PC-3 (cell line): ENCODE measurements around the gene ACOX1. TPM values are rescaled to one million over a fixed set of nuclear protein-coding genes. Genes with fewer than 3 reads are reported as not detected.
A peak's percentile ranks its signal among the peaks of the same experiment; 100 is the strongest.

Experiments used
- ATAC-seq: fragments of 200-7000 bp; cut with Tn5 transposase; 2 replicates; pipeline ENCODE4 v1.9.1; 2020; ENCODE audit warnings: mild to moderate bottlenecking, moderate library complexity
- BruUV-seq: library from RNA; stranded (reverse); fragments of 400-500 nt; replicated peaks from 2 replicates; lab custom pipeline; 2021; lab: Mats Ljungman, UMichigan
- CTCF ChIA-PET: fragments of 300-600 bp; sonication (Branson Sonifier 250); formaldehyde crosslinking; loops from one replicate; lab custom pipeline; 2022; ENCODE audit warnings: antibody characterized with exemption; lab: Charles Lee
- POLR2A ChIA-PET: fragments of 300-600 bp; sonication (Branson Sonifier 250); formaldehyde crosslinking; loops from one replicate; lab custom pipeline; 2022; ENCODE audit warnings: antibody characterized with exemption; ENCODE audit not compliant: unreplicated experiment; lab: Charles Lee
- DNase-seq: peaks from one replicate; pipeline ENCODE4 v3.0.0-alpha.2; 2015
- H2AFZ ChIP-seq: fragments of 300-600 bp; sonication (generic); 2 replicates; pipeline ENCODE4 v1.6.0; 2016; ENCODE audit warnings: antibody characterized with exemption, low read length
- H3F3A ChIP-seq: fragments of 300-600 bp; sonication (generic); one replicate; pipeline ENCODE4 v1.6.0; 2017; ENCODE audit warnings: antibody characterized with exemption, low read length, control low read depth, mild to moderate bottlenecking; ENCODE audit not compliant: unreplicated experiment
- H3K27ac ChIP-seq: fragments of 300-600 bp; sonication (generic); 2 replicates; pipeline ENCODE4 v1.5.1; 2016; ENCODE audit warnings: mild to moderate bottlenecking, low read length
- H3K27me3 ChIP-seq: fragments of 300-600 bp; sonication (generic); 2 replicates; pipeline ENCODE4 v1.6.1; 2016; ENCODE audit warnings: low read length, mixed read lengths
- H3K36me3 ChIP-seq: fragments of 300-600 bp; sonication (generic); 2 replicates; pipeline ENCODE4 v1.6.1; 2016; ENCODE audit warnings: low read depth, mixed run types, low read length, mixed read lengths
- H3K4me1 ChIP-seq: fragments of 300-600 bp; sonication (generic); 2 replicates; pipeline ENCODE4 v1.5.1; 2016; ENCODE audit warnings: low read length; ENCODE audit not compliant: insufficient read depth
- H3K4me2 ChIP-seq: fragments of 300-600 bp; sonication (generic); 2 replicates; pipeline ENCODE4 v1.6.0; 2016; ENCODE audit warnings: low read length
- H3K4me3 ChIP-seq: fragments of 300-600 bp; sonication (generic); 2 replicates; pipeline ENCODE4 v1.5.1; 2016; ENCODE audit warnings: mild to moderate bottlenecking, low read length, mixed read lengths
- H3K79me2 ChIP-seq: fragments of 300-600 bp; sonication (generic); 2 replicates; pipeline ENCODE4 v1.6.1; 2017; ENCODE audit warnings: low read length, mixed read lengths
- H3K9ac ChIP-seq: fragments of 300-600 bp; sonication (generic); 2 replicates; pipeline ENCODE4 v1.6.0; 2016; ENCODE audit warnings: mild to moderate bottlenecking, low read length
- H3K9me2 ChIP-seq: fragments of 300-600 bp; sonication (generic); replicated peaks from 2 replicates; pipeline ENCODE4 v1.6.1; 2016; ENCODE audit warnings: mixed run types, low read length, mixed read lengths
- H3K9me3 ChIP-seq: fragments of 300-600 bp; sonication (generic); 2 replicates; pipeline ENCODE4 v1.6.1; 2016; ENCODE audit warnings: low read length, mixed read lengths
- H4K20me1 ChIP-seq: fragments of 300-600 bp; sonication (generic); 2 replicates; pipeline ENCODE4 v1.6.1; 2016; ENCODE audit warnings: low read length, mixed read lengths
- EZH2 ChIP-seq: fragments of 300-600 bp; sonication (generic); IDR thresholded peaks from one replicate; pipeline ENCODE4 v1.6.1; 2017; ENCODE audit warnings: antibody characterized with exemption, mild to moderate bottlenecking, low read length; ENCODE audit not compliant: unreplicated experiment
- EZH2phosphoT487 ChIP-seq: fragments of 300-600 bp; sonication (generic); IDR thresholded peaks from 2 replicates; pipeline ENCODE4 v1.6.1; 2018; ENCODE audit warnings: mild to moderate bottlenecking, antibody characterized with exemption, low read length, borderline replicate concordance
- intact Hi-C: fragments of 100-400 bp; cut with micrococcal nuclease; formaldehyde crosslinking; loops from 2 replicates; pipeline ENCODE4 v1.9.0; 2023
- total RNA-seq: library from RNA; depleted of rRNA; stranded (reverse); fragments of >200 nt; gene quantifications from 2 replicates; pipeline ENCODE4 v1.2.3, GENCODE V29; 2014
- TF ChIP-seq, protein P1 (sequence below): fragments of 300-600 bp; sonication (generic); conservative IDR thresholded peaks from 2 replicates; pipeline ENCODE4 v1.5.1; 2017; ENCODE audit warnings: antibody characterized with exemption, low read depth, mild to moderate bottlenecking, low read length

Gene ACOX1
- total RNA-seq, 1 experiment from 2014 or later, result 63.2 TPM

GRCh38 chr17:75898791-75899190 is 80.2 kb downstream of the ACOX1 start:
- BruUV-seq, result no TSS peak
- H2AFZ ChIP-seq, result no peak overlapping the region
- no peak overlapping the region for H3K4me3 ChIP-seq
- H3K79me2 ChIP-seq, result peaks cover 44% of the 10 kb centered on the region
- peaks cover 23% of the 10 kb centered on the region for H3K4me1 ChIP-seq
- peaks cover 9% of the 10 kb centered on the region for H3F3A ChIP-seq
- H3K27me3 ChIP-seq, result no peaks in the 10 kb centered on the region
- CTCF ChIA-PET, result no interaction called here
- no peaks in the 10 kb centered on the region for H3K9me3 ChIP-seq
- TF ChIP-seq, protein P1, sequence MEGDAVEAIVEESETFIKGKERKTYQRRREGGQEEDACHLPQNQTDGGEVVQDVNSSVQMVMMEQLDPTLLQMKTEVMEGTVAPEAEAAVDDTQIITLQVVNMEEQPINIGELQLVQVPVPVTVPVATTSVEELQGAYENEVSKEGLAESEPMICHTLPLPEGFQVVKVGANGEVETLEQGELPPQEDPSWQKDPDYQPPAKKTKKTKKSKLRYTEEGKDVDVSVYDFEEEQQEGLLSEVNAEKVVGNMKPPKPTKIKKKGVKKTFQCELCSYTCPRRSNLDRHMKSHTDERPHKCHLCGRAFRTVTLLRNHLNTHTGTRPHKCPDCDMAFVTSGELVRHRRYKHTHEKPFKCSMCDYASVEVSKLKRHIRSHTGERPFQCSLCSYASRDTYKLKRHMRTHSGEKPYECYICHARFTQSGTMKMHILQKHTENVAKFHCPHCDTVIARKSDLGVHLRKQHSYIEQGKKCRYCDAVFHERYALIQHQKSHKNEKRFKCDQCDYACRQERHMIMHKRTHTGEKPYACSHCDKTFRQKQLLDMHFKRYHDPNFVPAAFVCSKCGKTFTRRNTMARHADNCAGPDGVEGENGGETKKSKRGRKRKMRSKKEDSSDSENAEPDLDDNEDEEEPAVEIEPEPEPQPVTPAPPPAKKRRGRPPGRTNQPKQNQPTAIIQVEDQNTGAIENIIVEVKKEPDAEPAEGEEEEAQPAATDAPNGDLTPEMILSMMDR, result no peak
- TF ChIP-seq EZH2 (no peak), EZH2phosphoT487 (no peak)
- no peak overlapping the region for H3K27ac ChIP-seq
- no peaks in the 10 kb centered on the region for H3K9me2 ChIP-seq
- intact Hi-C loops, result loop anchor here (5.0 kb wide), 1 partner anchor 116 kb away; the partner anchor contains the start of gene UNK
- no peak overlapping the region for H3K9ac ChIP-seq
- no peak for DNase-seq
- ATAC-seq, result no peak
- no peaks in the 10 kb centered on the region for H4K20me1 ChIP-seq
- H3K36me3 ChIP-seq, result peaks cover 32% of the 10 kb centered on the region
- POLR2A ChIA-PET, result no interaction called here
- H3K4me2 ChIP-seq, result no peak overlapping the region

- H3K9me2 ChIP-seq, result no peaks in the 10 kb centered on the region
- peaks cover 16% of the 10 kb centered on the region for H3K4me1 ChIP-seq
- no peak for DNase-seq
- no peak for ATAC-seq
- CTCF ChIA-PET, result no interaction called here
- no peaks in the 10 kb centered on the region for H3K9me3 ChIP-seq
- BruUV-seq, result no TSS peak
- H3K4me2 ChIP-seq, result no peak overlapping the region
- H2AFZ ChIP-seq, result no peak overlapping the region
- no peaks in the 10 kb centered on the region for H4K20me1 ChIP-seq
- H3K36me3 ChIP-seq, result peaks cover 32% of the 10 kb centered on the region
- no peak overlapping the region for H3K4me3 ChIP-seq
- H3K27ac ChIP-seq, result no peak overlapping the region
- intact Hi-C loops, result loop anchor here (5.0 kb wide), 1 partner anchor 116 kb away; the partner anchor contains the start of gene UNK
- H3K9ac ChIP-seq, result no peak overlapping the region
- POLR2A ChIA-PET, result no interaction called here
- H3K79me2 ChIP-seq, result peaks cover 42% of the 10 kb centered on the region
- H3F3A ChIP-seq, result peaks cover 9% of the 10 kb centered on the region
- H3K27me3 ChIP-seq, result no peaks in the 10 kb centered on the region
- TF ChIP-seq, protein P1, result no peak
Measured at GRCh38 chr17:75898065-75898464, 80.9 kb downstream of the ACOX1 start.

DNA sequence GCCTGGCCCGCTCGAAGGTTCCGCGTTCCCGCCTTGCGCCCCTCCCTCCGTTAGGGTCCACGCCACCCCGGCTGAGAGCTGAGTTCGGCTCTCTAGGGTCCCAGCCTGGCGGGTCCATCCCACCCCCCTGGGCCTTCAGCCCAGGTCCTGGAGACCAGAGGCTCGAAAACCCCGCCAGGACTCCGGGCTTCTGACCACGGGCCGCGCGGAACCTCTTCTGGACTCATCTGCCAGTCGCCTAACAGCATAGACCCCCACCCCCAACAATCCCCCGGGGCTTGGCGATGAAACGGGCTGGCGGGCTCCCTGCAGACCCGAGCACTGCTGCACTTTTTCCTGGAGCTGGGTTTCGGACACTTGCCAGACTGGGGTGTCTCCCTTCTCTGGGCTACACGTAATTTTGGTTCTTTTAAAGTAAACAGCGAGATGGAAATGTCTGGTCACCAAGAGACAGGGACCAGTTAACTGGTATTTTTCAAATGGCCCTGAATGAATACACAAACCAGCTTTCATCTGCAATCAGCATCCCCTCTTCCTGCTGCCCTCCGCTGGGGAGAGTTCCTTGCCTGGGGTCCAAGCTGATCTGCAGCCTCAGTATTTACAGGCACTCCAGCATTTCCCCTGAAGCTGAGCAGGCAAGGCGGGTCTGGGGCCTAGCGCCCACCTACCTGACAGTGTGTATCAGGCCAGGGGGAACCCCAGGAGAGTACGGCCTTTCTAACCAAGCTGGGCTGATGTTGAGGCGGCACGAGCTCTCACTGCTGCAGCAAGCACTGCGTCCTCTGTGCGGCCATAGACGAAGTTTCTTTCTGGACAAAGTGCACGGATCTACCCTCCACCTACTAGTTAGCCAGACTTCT is 81.6 kb downstream of the ACOX1 start:
- intact Hi-C loops, result loop anchor here (2.0 to 5.0 kb wide), 2 partner anchors 43 to 115 kb away; partner anchors contain the start of genes UNK and WBP2
- peak overlapping the region; percentile 83 for H3K4me3 ChIP-seq
- H3K9ac ChIP-seq, result peak overlapping the region; percentile 94; the same call in 1 of the 2 replicates
- peaks cover 35% of the 10 kb centered on the region for H3K79me2 ChIP-seq
- no peaks in the 10 kb centered on the region for H3K9me2 ChIP-seq
- H3K4me2 ChIP-seq, result peak overlapping the region; percentile 98
- no peaks in the 10 kb centered on the region for H3K27me3 ChIP-seq
- no peaks in the 10 kb centered on the region for H4K20me1 ChIP-seq
- ATAC-seq (no peak), DNase-seq (no peak)
- peaks cover 9% of the 10 kb centered on the region for H3F3A ChIP-seq
- no peaks in the 10 kb centered on the region for H3K9me3 ChIP-seq
- CTCF ChIA-PET, result interaction anchor here (0.7 to 1.3 kb wide), 4 partner anchors 8 to 114 kb away, joined by 3 to 7 read pairs (median 5); partner anchors contain the start of gene MRPL38
- TF ChIP-seq EZH2 (no peak), EZH2phosphoT487 (no peak)
- TF ChIP-seq, protein P1, result no peak
- POLR2A ChIA-PET, result no interaction called here
- H2AFZ ChIP-seq, result peak overlapping the region; percentile 40; the same call in 1 of the 2 replicates
- H3K27ac ChIP-seq, result no peak overlapping the region
- BruUV-seq, result TSS peak; percentile 80
- H3K4me1 ChIP-seq, result peaks cover 14% of the 10 kb centered on the region
- H3K36me3 ChIP-seq, result peaks cover 30% of the 10 kb centered on the region
